ENCODE measurements around the gene TWF2.

Gene TWF2

GRCh38 chr3:52242039-52242438 is 3.1 kb upstream of the TWF2 start:
- H3K9me2 ChIP-seq (replicated peaks; ENCODE audit: insufficient read depth, low read length), result no peaks in the 10 kb centered on the region
- peaks cover 18% of the 10 kb centered on the region; the same call in 1 of the 2 replicates for H3K79me2 ChIP-seq (ENCODE audit: insufficient read depth, low read length)
- no peak overlapping the region for H3K4me3 ChIP-seq (ENCODE audit: insufficient read depth, low read length, poor library complexity, severe bottlenecking)
- no peaks in the 10 kb centered on the region for H4K20me1 ChIP-seq (ENCODE audit: low read depth, low read length)
- H3K9ac ChIP-seq (ENCODE audit: low read length), result no peak overlapping the region
- no peak overlapping the region for H3K27ac ChIP-seq (ENCODE audit: low read depth, low read length)
- H3F3A ChIP-seq (ENCODE audit: insufficient read depth), result no peaks in the 10 kb centered on the region
- no peak overlapping the region for H3K4me2 ChIP-seq (ENCODE audit: low read depth, low read length, poor library complexity, severe bottlenecking)
- TF ChIP-seq CTCF (IDR thresholded peaks at IDR 0.05; ENCODE audit: insufficient read depth, low read length, poor library complexity, severe bottlenecking) (no peak), EZH2phosphoT487 (conservative IDR thresholded peaks at IDR 0.05; ENCODE audit: low read length) (no peak)
- no peaks in the 10 kb centered on the region for H3K36me3 ChIP-seq (ENCODE audit: low read length)
- H2AFZ ChIP-seq (ENCODE audit: low read depth, low read length, severe bottlenecking), result no peak overlapping the region
- H3K9me3 ChIP-seq (ENCODE audit: insufficient read depth, low read length), result no peaks in the 10 kb centered on the region
- no peaks in the 10 kb centered on the region for H3K27me3 ChIP-seq (ENCODE audit: low read length)

GRCh38 chr3:52240886-52241370 is 2.0 kb upstream of the TWF2 start:
- Histone ChIP-seq H3K79me2 (ENCODE audit: insufficient read depth, low read length) (peaks cover 23% of the 10 kb centered on the region; the same call in 1 of the 2 replicates), H3K4me2 (ENCODE audit: low read depth, low read length, poor library complexity, severe bottlenecking) (no peak overlapping the region), H3K9me2 (replicated peaks; ENCODE audit: insufficient read depth, low read length) (no peaks in the 10 kb centered on the region), H3K4me3 (ENCODE audit: insufficient read depth, low read length, poor library complexity, severe bottlenecking) (no peak overlapping the region), H3K27me3 (ENCODE audit: low read length) (no peaks in the 10 kb centered on the region), H2AFZ (ENCODE audit: low read depth, low read length, severe bottlenecking) (no peak overlapping the region), H3K9me3 (ENCODE audit: insufficient read depth, low read length) (no peaks in the 10 kb centered on the region), H3K9ac (ENCODE audit: low read length) (no peak overlapping the region), H3K36me3 (ENCODE audit: low read length) (no peaks in the 10 kb centered on the region), H4K20me1 (ENCODE audit: low read depth, low read length) (no peaks in the 10 kb centered on the region), H3K27ac (ENCODE audit: low read depth, low read length) (0 out of 2 replicates have a peak overlapping the region, but pooled peaks have one; percentile 7), H3F3A (ENCODE audit: insufficient read depth) (no peaks in the 10 kb centered on the region)
- no peak for TF ChIP-seq CTCF (IDR thresholded peaks at IDR 0.05; ENCODE audit: insufficient read depth, low read length, poor library complexity, severe bottlenecking)
- TF ChIP-seq EZH2phosphoT487 (conservative IDR thresholded peaks at IDR 0.05; ENCODE audit: low read length), result no peak

- H3F3A ChIP-seq (ENCODE audit: insufficient read depth), result no peaks in the 10 kb centered on the region
- peak overlapping the region; percentile 58 for H3K4me2 ChIP-seq (ENCODE audit: low read depth, low read length, poor library complexity, severe bottlenecking)
- no peaks in the 10 kb centered on the region for H3K9me3 ChIP-seq (ENCODE audit: insufficient read depth, low read length)
- H3K27me3 ChIP-seq (ENCODE audit: low read length), result no peaks in the 10 kb centered on the region
- H3K36me3 ChIP-seq (ENCODE audit: low read length), result no peaks in the 10 kb centered on the region
- H4K20me1 ChIP-seq (ENCODE audit: low read depth, low read length), result no peaks in the 10 kb centered on the region
- no peaks in the 10 kb centered on the region for H3K9me2 ChIP-seq (replicated peaks; ENCODE audit: insufficient read depth, low read length)
- no peak for TF ChIP-seq EZH2phosphoT487 (conservative IDR thresholded peaks at IDR 0.05; ENCODE audit: low read length)
- no peak for TF ChIP-seq CTCF (IDR thresholded peaks at IDR 0.05; ENCODE audit: insufficient read depth, low read length, poor library complexity, severe bottlenecking)
- H3K79me2 ChIP-seq (ENCODE audit: insufficient read depth, low read length), result peaks cover 23% of the 10 kb centered on the region; the same call in 1 of the 2 replicates
- peak overlapping the region; percentile 89 for H3K9ac ChIP-seq (ENCODE audit: low read length)
- H2AFZ ChIP-seq (ENCODE audit: low read depth, low read length, severe bottlenecking), result no peak overlapping the region
- H3K4me3 ChIP-seq (ENCODE audit: insufficient read depth, low read length, poor library complexity, severe bottlenecking), result peak overlapping the region; percentile 73
- peak overlapping the region; percentile 7; the same call in 1 of the 2 replicates for H3K27ac ChIP-seq (ENCODE audit: low read depth, low read length)
Measured at GRCh38 chr3:52240059-52240885, 1.3 kb upstream of the TWF2 start.
